Ascending aorta (tissue), 2 donors: Measurements from ENCODE around the gene PRKAG1. TPM values are rescaled to one million over a fixed set of nuclear protein-coding genes. Genes with fewer than 3 reads are reported as not detected.

ENCODE experiments used
- DNase-seq, 2 donors: peaks; one replicate each; pipeline ENCODE4 v3.0.0-alpha.2; 2019; ENCODE audit warnings: low spot score in 2 of 2
- H3K27ac ChIP-seq, 2 donors: fragments of 200-600 bp; sonication (generic); one replicate each; pipeline ENCODE4 v1.5.1; 2016 to 2017; ENCODE audit warnings: mild to moderate bottlenecking in 1 of 2
- H3K27me3 ChIP-seq: fragments of 200-600 bp; sonication (generic); one replicate; pipeline ENCODE4 v1.5.1; 2017
- H3K36me3 ChIP-seq, 2 donors: fragments of 200-600 bp; sonication (generic); one replicate each; pipeline ENCODE4 v1.5.1; 2016
- H3K4me1 ChIP-seq, 2 donors: fragments of 200-600 bp; sonication (generic); one replicate each; pipeline ENCODE4 v1.5.1; 2016 to 2017; ENCODE audit warnings: mild to moderate bottlenecking in 1 of 2
- H3K4me3 ChIP-seq, 2 donors: fragments of 200-600 bp; sonication (generic); one replicate each; pipeline ENCODE4 v1.5.1; 2016 to 2017; ENCODE audit warnings: mild to moderate bottlenecking in 1 of 2
- H3K9me3 ChIP-seq, 2 donors: fragments of 200-600 bp; sonication (generic); one replicate each; pipeline ENCODE4 v1.5.1; 2016
- CTCF ChIP-seq, 3 experiments: fragments of 200-600 bp in 2 of 3; fragments of 450-650 bp in 1 of 3; sonication (generic) in 2 of 3; IDR thresholded peaks; one replicate each; pipeline ENCODE4 v1.5.1; 2016 to 2019; ENCODE audit warnings: antibody characterized with exemption in 3 of 3, mild to moderate bottlenecking in 1 of 3, moderate library complexity in 1 of 3
- intact Hi-C: fragments of 100-400 bp; cut with DNase I; formaldehyde crosslinking; loops from one replicate; pipeline ENCODE4 v1.15.1; 2023
- total RNA-seq: library from RNA; depleted of rRNA; stranded (reverse); fragments of >200 nt; gene quantifications from one replicate; pipeline ENCODE4 v1.1.0, GENCODE V29; 2016

The PRKAG1 gene
- total RNA-seq, 1 donor from 2014 or later: 32.8 TPM

GRCh38 chr12:49010092-49010668 lies 8.4 kb downstream of the PRKAG1 start:
- no peak for TF ChIP-seq CTCF (IDR thresholded peaks at IDR 0.05)
- H3K4me3 ChIP-seq: no peak overlapping the region
- no peaks in the 10 kb centered on the region for H3K4me1 ChIP-seq
- no peaks in the 10 kb centered on the region for H3K27me3 ChIP-seq
- H3K9me3 ChIP-seq: no peaks in the 10 kb centered on the region
- no peak overlapping the region for H3K27ac ChIP-seq
- DNase-seq: no peak
- intact Hi-C loops: no loop called here
- peaks cover 35 to 45% of the 10 kb centered on the region in 2 donors for H3K36me3 ChIP-seq

DNA sequence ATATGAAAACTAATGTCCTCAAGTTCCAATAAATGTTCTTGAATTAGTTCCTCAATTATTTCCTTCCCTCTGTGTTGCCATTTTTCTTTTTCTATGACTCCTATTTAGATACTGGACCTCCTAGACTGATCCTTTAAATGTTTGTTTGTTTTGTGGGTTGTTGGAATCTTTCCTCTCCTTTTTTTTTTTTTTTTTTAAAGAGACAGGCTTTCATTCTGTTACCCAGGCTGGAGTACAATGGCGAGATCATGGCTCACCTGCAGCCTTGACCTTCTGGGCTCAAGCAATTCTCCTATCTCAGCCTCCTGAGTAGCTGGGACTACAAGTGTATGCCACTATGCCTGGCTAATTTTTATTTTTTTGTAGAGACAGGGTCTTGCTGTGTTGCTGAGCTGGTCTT lies 9.6 kb downstream of the PRKAG1 start:
- DNase-seq: no peak
- no peak for TF ChIP-seq CTCF (IDR thresholded peaks at IDR 0.05)
- Histone ChIP-seq H3K9me3 (no peaks in the 10 kb centered on the region), H3K4me1 (no peaks in the 10 kb centered on the region), H3K4me3 (no peak overlapping the region), H3K27me3 (no peaks in the 10 kb centered on the region), H3K27ac (no peak overlapping the region), H3K36me3 (peaks cover 48 to 58% of the 10 kb centered on the region in 2 donors)
- intact Hi-C loops: no loop called here

DNA sequence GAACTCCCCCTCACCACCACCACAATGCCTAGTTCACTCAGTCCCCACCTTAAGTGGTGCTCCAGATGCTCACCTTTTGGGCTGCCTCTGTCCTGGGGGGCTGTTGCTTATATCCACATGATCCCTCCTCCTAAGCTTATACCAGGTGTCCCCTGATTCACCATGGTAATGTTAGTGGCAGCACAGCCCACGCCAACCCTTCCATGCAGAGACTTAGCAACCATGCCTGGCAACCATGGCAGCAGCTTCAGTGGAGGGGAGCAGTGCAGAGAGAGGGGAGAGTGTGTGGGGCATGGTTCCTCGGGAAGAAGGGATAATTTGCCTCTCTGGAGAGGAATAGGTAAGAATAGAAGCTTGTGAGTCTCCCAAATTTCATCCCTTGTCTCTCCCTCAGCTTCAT lies 18.2 kb downstream of the PRKAG1 start:
- Histone ChIP-seq H3K27ac (no peak overlapping the region), H3K27me3 (peaks cover 13% of the 10 kb centered on the region), H3K9me3 (no peaks in the 10 kb centered on the region), H3K4me1 (peaks cover 21 to 29% of the 10 kb centered on the region in 2 donors), H3K36me3 (peaks cover 38 to 43% of the 10 kb centered on the region in 2 donors), H3K4me3 (no peak overlapping the region)
- no peak for TF ChIP-seq CTCF (IDR thresholded peaks at IDR 0.05)
- intact Hi-C loops: no loop called here
- DNase-seq: no peak

GRCh38 chr12:48999371-49000131 lies 19.0 kb downstream of the PRKAG1 start, which contains the start of gene DDN:
DDN (minus strand) TSS chr12:48999375; CDS start chr12:48999287, 88 bp downstream.
- Histone ChIP-seq H3K36me3 (peaks cover 30 to 35% of the 10 kb centered on the region in 2 donors), H3K27ac (no peak within 1 kb of the TSS), H3K4me1 (peaks cover 21 to 29% of the 10 kb centered on the region in 2 donors), H3K9me3 (no peaks in the 10 kb centered on the region), H3K4me3 (peak within 1 kb of the TSS; percentile 58 to 65), H3K27me3 (peaks cover 19% of the 10 kb centered on the region)
- no peak for TF ChIP-seq CTCF (IDR thresholded peaks at IDR 0.05)
- DNase-seq: no peak
- intact Hi-C loops: no loop called here

GRCh38 chr12:48998497-48999353 lies 19.9 kb downstream of the PRKAG1 start:
- DNase-seq: no peak
- Histone ChIP-seq H3K27ac (no peak overlapping the region), H3K4me3 (peak overlapping the region; percentile 58 to 65), H3K27me3 (peaks cover 21% of the 10 kb centered on the region), H3K9me3 (no peaks in the 10 kb centered on the region), H3K4me1 (peaks cover 21 to 29% of the 10 kb centered on the region in 2 donors), H3K36me3 (peaks cover 22 to 27% of the 10 kb centered on the region in 2 donors)
- no peak for TF ChIP-seq CTCF (IDR thresholded peaks at IDR 0.05)
- intact Hi-C loops: no loop called here
